HFFc6 (cell line): ENCODE data around the gene SENP7. TPM values are rescaled to one million over a fixed set of nuclear protein-coding genes. Genes with fewer than 3 reads are reported as not detected.

Experiments used
- DNase-seq: peaks from one replicate; pipeline ENCODE4 v3.0.0-alpha.2; 2018
- H3K27ac Mint-ChIP-seq: 2 replicates; pipeline ENCODE4 v1.8.0; 2020; ENCODE audit warnings: mild to moderate bottlenecking, mixed read lengths
- H3K27me3 Mint-ChIP-seq: 2 replicates; pipeline ENCODE4 v1.8.0; 2021; ENCODE audit warnings: mild to moderate bottlenecking, moderate library complexity, mixed read lengths; ENCODE audit not compliant: insufficient read depth
- H3K36me3 Mint-ChIP-seq: 2 replicates; pipeline ENCODE4 v1.8.0; 2021; ENCODE audit warnings: low read depth, mixed read lengths
- H3K4me1 Mint-ChIP-seq: 2 replicates; pipeline ENCODE4 v1.8.0; 2020; ENCODE audit warnings: low read depth, mixed read lengths
- H3K4me3 Mint-ChIP-seq: 2 replicates; pipeline ENCODE4 v1.8.0; 2020; ENCODE audit warnings: mild to moderate bottlenecking, moderate library complexity, mixed read lengths
- H3K9me3 Mint-ChIP-seq: 2 replicates; pipeline ENCODE4 v1.8.0; 2020; ENCODE audit warnings: mild to moderate bottlenecking, mixed read lengths
- total RNA-seq, 6 experiments: library from RNA; stranded (reverse); fragmentation: NEBNext Ultra II Directional; extraction: Animal tissue kit (Norgen Biotek cat#: 25700); gene quantifications; 2 replicates in 1 of 6; 3 replicates in 5 of 6; pipeline ENCODE4 v1.2.3, GENCODE V29; 2021
- TF ChIP-seq, protein P1 (sequence below): fragments of 200-600 bp; sonication (generic); IDR thresholded peaks from 2 replicates; pipeline ENCODE4 v1.5.0; 2021; ENCODE audit warnings: antibody characterized with exemption, mild to moderate bottlenecking

SENP7 gene
- total RNA-seq, 6 experiments from 2014 or later: 4.1 to 6.7 (median 5.6) TPM

DNA sequence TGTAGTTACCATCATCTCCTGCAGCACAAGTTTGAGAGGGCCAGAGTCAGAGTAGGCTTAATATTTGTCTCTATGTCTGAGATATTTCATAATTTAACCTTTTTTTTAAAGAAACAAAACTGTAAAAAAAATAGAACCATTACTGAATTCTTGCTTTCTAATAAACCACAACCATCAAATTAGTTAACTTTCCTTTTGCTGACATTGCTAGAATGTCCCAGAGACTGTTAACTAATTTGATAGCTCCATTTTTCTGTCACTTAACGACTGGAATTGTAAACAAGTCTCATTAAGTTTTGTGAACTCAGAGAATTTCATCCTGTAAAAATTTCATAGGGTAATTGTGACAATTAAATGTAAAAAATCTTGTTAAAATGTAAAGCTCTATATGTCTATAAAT is 228.3 kb downstream of the SENP7 start:
- Mint-ChIP-seq H3K9me3 (no peaks in the 10 kb centered on the region), H3K4me1 (peaks cover 5% of the 10 kb centered on the region), H3K4me3 (no peak overlapping the region), H3K36me3 (no peaks in the 10 kb centered on the region), H3K27ac (no peak overlapping the region), H3K27me3 (no peaks in the 10 kb centered on the region; the same call in none of the 2 replicates)
- TF ChIP-seq, protein P1, sequence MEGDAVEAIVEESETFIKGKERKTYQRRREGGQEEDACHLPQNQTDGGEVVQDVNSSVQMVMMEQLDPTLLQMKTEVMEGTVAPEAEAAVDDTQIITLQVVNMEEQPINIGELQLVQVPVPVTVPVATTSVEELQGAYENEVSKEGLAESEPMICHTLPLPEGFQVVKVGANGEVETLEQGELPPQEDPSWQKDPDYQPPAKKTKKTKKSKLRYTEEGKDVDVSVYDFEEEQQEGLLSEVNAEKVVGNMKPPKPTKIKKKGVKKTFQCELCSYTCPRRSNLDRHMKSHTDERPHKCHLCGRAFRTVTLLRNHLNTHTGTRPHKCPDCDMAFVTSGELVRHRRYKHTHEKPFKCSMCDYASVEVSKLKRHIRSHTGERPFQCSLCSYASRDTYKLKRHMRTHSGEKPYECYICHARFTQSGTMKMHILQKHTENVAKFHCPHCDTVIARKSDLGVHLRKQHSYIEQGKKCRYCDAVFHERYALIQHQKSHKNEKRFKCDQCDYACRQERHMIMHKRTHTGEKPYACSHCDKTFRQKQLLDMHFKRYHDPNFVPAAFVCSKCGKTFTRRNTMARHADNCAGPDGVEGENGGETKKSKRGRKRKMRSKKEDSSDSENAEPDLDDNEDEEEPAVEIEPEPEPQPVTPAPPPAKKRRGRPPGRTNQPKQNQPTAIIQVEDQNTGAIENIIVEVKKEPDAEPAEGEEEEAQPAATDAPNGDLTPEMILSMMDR: no peak
- no peak for DNase-seq

DNA sequence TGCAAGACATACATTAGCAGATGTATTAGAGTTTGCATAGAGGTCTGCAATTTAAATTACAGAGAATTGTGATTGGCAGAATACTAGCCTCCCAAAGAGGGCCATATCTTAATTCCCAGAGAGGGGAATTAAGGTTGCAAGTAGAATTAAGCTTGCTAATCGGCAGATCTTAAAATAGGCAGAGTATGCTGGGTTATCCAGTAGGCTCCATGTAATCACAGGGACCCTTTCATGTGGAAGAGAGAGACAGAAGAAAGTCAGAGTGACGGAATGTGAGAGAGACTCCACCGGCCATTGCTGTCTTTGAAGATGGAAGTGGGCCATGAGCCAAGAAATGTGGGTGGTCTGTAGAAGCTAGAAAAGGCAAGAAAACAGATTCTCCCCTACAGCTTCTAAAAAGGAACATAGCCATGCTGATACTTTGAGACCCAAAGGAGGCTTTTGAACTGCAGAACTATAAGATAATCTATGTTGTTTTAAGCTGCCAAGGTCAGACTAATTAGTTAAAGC is 231.4 kb downstream of the SENP7 start:
- TF ChIP-seq, protein P1: no peak
- Mint-ChIP-seq H3K4me3 (no peak overlapping the region), H3K4me1 (peaks cover 19% of the 10 kb centered on the region), H3K27ac (no peak overlapping the region), H3K9me3 (no peaks in the 10 kb centered on the region), H3K36me3 (no peaks in the 10 kb centered on the region), H3K27me3 (no peaks in the 10 kb centered on the region; the same call in none of the 2 replicates)
- DNase-seq: no peak

DNA sequence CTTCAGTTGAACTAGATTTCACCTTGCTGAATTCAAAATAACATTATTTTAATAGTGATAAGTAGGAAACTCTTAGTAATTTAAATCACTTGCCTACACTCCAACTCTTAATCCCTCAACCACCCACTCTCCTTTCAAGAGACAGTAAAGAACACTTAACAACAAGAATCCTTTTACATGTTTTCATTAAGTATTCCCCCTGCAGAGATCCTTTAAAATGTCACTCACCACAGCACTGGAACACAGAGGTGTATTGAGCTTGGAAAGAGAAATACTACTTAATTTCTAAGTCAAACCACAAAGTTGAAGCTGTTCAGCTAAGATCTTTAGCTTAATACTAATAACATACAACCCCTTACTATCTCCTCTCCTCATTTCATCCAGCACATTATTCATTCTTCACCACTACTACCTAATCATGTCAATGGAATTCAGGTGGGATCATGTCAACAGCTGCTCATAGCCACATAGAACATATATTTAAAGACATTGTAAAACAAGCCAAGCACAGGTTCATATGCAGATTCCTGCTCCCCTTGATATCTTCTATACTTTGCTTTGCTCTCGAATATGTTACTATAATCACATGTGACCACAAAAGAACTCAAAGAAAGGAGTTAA is 233.1 kb downstream of the SENP7 start:
- TF ChIP-seq, protein P1: no peak

DNA sequence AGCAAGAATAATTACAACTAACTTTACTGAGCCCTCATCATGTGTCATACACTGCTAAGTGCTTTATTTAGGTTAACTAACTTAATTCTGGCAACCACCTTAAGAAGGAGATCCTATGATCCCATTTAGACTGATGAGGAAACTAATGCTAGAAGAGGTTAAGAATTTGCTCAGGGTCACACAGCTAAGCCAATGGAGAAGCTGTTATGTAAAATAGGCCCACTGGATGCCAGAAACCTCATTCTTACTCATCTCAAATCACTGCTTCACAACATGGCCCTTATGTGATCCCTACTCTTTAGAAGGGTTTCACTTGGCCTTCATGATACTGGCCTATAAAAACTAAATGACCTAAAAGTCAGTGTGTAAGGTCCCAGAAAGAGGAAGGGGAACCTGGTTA is 233.8 kb downstream of the SENP7 start:
- TF ChIP-seq, protein P1: no peak
- Mint-ChIP-seq H3K36me3 (no peaks in the 10 kb centered on the region), H3K4me1 (peaks cover 19% of the 10 kb centered on the region), H3K27me3 (no peaks in the 10 kb centered on the region; the same call in 1 of the 2 replicates), H3K27ac (no peak overlapping the region), H3K4me3 (no peak overlapping the region), H3K9me3 (no peaks in the 10 kb centered on the region)
- DNase-seq: no peak

More for the DNA sequence above, 233.1 kb downstream of the SENP7 start:
- Mint-ChIP-seq H3K36me3 (no peaks in the 10 kb centered on the region), H3K9me3 (no peaks in the 10 kb centered on the region), H3K4me3 (no peak overlapping the region), H3K4me1 (peaks cover 19% of the 10 kb centered on the region), H3K27me3 (no peaks in the 10 kb centered on the region; the same call in 1 of the 2 replicates), H3K27ac (no peak overlapping the region)
- no peak for DNase-seq

DNA sequence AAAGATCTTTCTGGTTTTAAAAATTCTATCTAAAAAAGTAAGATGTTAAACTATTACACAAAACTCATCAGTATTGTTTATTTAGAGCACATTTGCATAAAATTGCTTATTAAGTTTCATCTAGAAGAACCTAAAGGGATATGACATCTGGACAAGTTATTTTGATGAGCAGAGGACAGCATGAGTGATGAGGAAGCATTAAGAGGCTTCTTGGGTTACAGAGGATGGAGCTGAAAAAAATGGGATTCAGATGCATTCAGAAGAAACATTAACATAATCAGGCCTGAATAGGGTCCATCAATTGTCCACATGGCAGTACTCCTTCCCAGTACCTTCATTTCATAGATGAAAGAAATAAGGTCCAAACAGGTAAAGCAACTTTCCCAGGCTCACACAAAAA is 234.3 kb downstream of the SENP7 start:
- Mint-ChIP-seq H3K9me3 (no peaks in the 10 kb centered on the region), H3K36me3 (no peaks in the 10 kb centered on the region), H3K27ac (no peak overlapping the region), H3K27me3 (no peaks in the 10 kb centered on the region; the same call in 1 of the 2 replicates), H3K4me1 (peaks cover 19% of the 10 kb centered on the region), H3K4me3 (no peak overlapping the region)
- TF ChIP-seq, protein P1: no peak
- no peak for DNase-seq

Other genes starting within 250 kb of the SENP7 start
- gene IMPG2, start 192.6 kb downstream of the SENP7 start, total RNA-seq: under 1 TPM; 0.05 to 0.08 (median 0.06) TPM
- gene TRMT10C, start 48.7 kb upstream of the SENP7 start, total RNA-seq: 10 to 100 TPM; 19.9 to 26.9 (median 22.0) TPM
- gene PCNP, start 61.0 kb upstream of the SENP7 start, total RNA-seq: 100 to 1,000 TPM; 161 to 205 (median 180) TPM
- gene ZBTB11, start 163.9 kb upstream of the SENP7 start, total RNA-seq: 10 to 100 TPM; 13.0 to 16.3 (median 15.5) TPM
- 1,000 to 10,000 TPM in 5 of 6 experiments, 100 to 1,000 TPM in 1; 995 to 1,172 (median 1,151) TPM for gene RPL24, start 173.5 kb upstream of the SENP7 start, total RNA-seq
- 10 to 100 TPM; 10.6 to 17.4 (median 14.0) TPM for gene CEP97, start 211.4 kb upstream of the SENP7 start, total RNA-seq